COLO668 (cell line): ENCODE results near the gene CTSV.
A peak's percentile ranks its signal among the peaks of the same experiment; 100 is the strongest.
"Not testable (repeated sequence)": the region's sequence is repeated elsewhere in the genome, so short reads cannot be mapped to it uniquely, and the experiment has no call there.

Experiments used
- DNase-seq: peaks from one replicate; lab custom pipeline; 2025; ENCODE audit not compliant: unreplicated experiment; lab: John Stamatoyannopoulos, UW

The CTSV gene

GRCh38 chr9:97038611-97039513 is at the start of gene CTSV:
Gene CTSV, minus strand, starts transcription at chr9:97039142. Its CDS starts 1,099 bp downstream, at chr9:97038043.
- DNase-seq = peak; percentile 93

- not testable (repeated sequence) for DNase-seq
Observed at GRCh38 chr9:97087668-97088215, 48.8 kb upstream of the CTSV start.

DNA sequence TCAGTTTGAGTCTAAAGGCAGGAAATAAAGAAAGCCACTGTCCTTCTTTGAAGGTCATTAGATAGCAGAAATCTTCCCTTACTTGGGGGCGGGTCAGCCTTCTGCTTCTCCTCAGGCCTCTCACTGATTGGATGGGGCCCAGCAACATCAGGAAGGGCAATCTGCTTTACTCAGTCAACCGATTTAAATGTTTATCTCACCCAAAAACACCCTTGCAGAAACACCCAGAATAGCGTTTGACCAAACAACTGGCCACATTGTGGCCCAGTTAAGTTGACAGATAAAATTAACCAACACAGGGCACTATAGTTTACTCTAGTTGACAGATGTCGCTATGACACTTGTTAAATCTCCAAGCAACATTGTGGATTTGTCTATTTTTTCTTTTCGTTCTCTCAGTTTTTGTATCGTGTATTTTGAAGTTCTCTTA is 45.6 kb upstream of the CTSV start:
- DNase-seq = not testable (repeated sequence)

DNA sequence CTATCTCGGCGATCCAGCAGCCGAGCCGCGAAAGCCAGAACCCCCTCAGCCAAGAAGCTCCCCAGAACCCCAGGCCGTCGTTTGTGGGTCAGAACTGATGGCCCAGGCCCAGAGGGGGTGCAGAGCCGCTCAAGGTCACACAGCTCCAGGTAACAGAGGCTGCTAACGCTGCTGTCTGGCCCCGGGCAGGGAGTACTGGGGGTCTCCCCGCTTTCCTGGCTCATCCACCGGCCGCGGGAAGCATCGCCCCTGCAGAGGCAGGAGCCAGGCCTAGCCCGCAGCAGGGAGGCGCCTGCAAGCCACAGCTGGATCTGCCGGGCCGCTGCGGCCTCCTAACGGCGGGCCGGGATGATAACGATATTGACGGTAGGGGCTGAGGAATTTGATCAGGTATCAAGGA is 39.4 kb upstream of the CTSV start:
- no peak for DNase-seq

DNA sequence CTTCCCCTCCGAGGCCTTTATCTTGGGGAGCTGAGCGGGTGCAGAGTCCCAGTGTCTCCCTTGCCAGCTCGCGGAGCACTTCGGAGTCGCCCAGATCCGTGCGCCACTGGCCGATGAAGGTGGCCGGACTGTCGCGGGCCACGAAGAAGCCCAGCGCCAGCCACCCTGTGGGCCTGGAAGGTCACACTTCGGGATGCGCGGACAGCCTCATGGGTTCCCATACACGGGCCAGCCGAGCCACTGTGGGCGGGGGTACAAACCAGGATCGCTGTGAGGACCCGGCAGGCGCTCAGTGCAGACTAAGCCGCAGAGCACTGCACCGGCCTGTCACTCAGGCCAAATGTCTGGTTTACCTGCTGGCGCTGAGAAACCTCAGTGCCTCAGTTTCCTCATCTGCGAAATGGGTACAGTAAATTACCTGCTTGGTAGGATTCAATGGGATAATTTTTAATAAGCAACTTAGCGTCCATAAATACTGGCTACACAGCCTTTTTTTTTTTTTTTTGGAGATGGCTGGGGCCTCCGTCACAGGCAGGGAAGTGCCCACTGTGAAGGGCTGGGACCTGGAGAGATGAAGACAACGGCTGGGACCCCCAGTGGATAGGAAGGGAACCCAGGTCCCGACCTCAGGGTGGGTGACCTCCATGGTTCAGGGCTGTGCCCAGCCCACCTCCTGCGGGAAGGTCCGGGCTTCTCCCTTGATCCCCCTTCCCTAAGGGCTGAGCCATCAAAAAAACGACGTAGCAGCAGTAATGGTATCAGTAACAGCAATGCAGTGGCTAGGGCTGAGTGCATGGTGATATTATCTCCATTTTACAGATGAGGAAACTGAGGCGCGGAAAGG is 38.7 kb upstream of the CTSV start:
- no peak for DNase-seq

GRCh38 chr9:97076731-97077451 is 37.9 kb upstream of the CTSV start:
- DNase-seq = not testable (repeated sequence)

DNA sequence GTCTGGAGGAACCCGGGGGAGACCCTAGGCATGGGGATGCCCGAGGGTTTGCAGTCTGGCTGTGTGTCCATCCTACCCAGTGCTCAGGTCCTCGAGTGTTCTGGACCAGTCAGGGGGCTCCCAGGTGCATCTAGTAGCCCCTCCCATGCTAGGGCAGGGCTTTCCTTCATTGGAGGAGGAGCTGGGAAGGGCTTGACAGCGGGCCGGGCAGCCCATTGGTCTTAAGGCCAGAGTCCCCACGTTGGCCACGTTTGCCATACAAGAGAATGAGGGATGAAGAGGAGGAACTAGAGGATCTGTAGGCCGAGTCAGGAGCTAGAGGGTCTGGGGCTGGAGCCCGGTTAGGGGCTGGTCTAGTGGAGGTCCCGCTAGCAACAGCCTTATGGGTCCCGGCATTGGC is 37.3 kb upstream of the CTSV start:
- no peak for DNase-seq

DNA sequence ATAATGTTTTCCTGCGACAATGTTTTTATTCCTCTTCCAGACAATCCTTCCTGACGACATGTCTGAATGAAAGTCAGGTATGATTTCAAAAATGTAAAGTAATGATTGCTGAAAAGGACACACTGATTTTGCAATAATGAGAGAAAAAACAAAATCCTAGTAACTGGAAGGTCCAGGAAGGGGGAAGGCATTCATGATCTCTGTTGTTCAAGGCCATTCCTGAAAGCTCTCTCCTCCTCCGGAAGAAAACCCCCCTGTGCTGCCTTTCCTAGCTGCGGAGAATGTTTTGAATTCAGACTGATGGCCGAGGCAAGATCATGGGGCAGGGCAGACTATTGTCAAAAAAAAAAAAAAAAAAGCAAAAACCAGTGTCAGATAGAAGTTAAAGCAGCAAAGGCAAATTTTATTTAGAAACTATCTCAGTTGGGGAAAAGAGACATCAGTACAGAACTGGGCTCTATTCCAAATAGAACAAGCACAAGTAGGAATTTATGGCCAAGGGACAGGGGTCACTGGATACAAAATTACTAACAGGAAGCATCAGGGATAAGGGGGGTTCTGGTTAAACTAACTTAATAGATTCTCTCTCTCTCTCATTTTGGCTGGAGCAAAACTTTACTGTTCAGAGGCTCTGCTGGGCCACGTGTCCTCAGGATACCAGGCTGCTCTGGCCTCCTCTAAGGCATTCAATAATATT is 36.5 kb upstream of the CTSV start:
- no peak for DNase-seq

DNA sequence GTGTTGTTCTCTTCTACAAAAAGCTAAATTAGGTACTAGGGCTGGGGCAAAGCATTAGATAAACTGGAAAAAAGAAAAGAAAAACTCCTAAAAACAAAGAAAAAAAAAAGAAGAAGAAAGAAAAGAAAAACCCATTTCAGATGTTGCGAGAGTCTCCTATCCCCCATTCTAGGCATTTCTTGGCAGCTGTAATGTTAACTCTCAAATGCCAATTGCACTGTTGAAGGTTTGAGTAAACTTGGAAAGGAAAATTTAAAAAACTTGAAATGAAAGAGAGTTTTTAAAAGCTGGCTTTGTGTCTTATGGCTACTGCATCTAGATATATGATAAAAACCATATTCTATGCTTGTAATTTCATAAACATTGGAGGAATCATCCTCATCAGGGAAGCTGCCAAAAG is 34.6 kb upstream of the CTSV start:
- no peak for DNase-seq

- no peak for DNase-seq
Observed at GRCh38 chr9:97072285-97072776, 33.4 kb upstream of the CTSV start.

DNA sequence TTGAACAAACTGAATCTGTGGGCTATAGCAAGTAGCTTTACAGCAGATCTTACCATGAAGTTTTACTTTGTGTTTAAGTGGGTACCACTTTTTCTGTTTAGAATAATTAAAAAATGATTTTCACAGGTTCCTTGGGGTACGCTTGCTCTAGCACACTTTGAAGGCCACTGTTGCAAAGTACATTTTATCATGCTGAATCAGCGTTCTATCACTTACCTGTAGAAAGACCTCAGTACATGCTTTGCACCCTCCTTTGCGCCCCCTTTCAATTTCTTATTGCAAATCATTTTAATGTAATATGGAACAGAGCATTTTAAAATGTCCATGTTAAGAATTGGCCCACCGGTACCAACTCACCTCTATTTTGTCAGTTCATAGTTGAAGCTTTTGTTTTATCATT is 31.4 kb upstream of the CTSV start:
- not testable (repeated sequence) for DNase-seq

DNA sequence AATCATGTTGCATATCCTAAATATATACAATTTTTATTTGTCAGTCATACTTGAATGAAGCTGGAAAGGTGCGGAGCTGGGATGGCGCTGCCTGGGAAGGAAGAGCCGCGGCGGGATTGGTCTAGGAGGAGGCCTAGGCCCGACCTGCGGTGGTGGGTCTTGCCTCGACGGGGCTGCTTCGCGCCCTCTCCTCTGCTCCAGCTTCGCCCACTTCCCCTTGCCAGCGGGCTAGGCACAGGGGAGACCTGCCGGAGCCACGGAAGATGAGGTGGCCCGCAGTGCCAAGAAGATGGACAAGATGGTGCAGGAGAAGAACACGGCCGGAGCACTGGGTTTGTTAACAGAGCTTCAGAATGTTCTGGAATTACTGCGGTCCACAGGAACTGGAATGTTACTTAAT is 28.5 kb upstream of the CTSV start:
- DNase-seq = no peak

DNA sequence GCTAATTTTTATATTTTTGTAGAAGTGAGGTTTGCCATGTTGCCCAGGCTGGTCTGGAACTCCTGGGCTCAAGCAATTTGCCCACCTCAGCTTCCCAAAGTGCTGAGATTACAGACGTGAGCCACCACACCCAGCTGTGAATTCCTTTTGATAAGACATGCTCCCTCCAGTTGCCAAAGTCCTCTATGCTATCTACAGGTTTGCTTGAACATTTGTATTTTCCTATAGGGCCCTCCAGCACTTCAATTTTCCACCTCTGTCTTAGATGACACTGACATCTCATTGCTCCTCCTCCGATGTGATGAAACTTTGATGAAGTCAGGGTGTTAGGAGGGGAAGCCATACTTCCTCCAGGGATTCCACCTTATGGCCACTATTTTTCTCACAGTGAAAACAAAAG is 25.2 kb upstream of the CTSV start:
- DNase-seq = no peak

DNA sequence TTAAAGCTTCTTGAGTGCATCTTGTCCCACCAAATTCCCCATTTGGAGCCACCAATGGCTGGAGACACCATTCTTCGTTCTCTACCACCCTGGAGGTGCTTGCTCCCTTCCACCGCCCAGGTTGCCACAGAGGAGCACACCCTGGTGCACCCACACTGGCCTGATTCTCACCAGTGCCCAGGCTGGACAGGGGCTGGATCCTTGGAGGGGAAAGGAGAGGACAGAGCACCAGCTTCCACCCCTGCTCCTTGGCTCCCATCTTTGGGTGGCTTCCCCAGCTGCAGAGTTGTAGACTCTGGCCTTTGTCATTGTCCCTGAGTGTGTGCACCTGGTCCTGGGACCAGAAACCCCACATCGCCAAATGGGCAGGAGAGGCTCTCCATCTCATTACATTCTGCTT is 21.9 kb upstream of the CTSV start:
- no peak for DNase-seq

DNA sequence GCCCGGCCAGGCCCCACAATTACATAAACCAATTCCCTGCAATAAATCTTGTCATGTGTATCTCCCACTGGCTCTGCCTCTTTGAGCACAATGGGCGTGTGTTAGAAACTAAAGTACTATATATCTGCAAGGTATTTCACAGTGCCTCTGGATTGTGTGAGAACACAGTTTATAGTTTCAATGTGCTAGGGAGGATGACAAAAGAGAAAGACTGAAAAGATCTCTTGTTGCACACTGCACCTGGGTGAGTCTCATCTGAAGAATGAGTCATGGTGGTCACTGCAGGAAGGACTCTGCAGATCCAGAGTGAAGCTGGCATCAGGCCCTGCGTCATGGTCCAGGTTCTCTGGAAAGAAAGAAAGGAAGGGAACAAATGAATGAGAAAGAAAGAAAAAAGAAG is 20.7 kb upstream of the CTSV start:
- no peak for DNase-seq

GRCh38 chr9:97057651-97058050 is 18.7 kb upstream of the CTSV start:
- no peak for DNase-seq

GRCh38 chr9:97055891-97056290 is 16.9 kb upstream of the CTSV start:
- not testable (repeated sequence) for DNase-seq

DNA sequence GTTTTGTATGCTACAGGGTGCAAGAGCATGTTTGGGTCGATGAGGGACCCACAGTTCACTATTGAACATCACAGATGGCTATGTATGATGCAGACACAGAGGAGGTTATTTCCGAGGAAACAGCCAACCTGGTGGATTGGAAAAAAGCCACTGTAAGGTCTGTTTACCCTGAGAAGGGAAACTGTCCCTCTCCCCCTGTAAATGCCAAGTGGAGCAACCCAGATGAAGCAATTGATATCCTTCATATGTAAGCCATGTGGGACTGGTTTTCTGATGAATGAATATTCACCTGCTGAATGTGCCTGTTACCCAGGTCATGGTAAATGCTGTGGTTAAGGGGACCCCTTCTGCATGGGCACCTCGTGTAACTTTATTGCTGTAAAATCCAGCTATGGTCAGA is 14.8 kb upstream of the CTSV start:
- no peak for DNase-seq

DNA sequence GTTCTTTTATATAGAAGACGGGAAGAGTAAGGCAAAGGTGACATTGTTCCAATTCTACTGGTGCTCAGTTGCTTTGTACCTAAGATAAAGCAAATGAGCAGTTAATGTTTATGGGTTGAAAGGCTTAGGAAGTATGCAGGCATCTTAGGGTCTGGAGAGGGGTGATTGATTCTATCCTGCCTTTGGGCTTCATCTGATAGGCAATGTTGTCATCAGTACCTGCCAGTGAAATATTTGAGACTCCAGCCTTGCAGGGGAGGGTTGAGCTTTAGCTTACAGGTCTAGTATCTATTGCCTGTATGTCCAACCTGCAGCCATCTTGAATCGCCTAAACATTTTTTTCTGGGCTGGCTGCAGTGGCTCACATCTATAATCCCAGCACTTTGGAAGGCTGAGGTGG is 13.8 kb upstream of the CTSV start:
- no peak for DNase-seq

DNA sequence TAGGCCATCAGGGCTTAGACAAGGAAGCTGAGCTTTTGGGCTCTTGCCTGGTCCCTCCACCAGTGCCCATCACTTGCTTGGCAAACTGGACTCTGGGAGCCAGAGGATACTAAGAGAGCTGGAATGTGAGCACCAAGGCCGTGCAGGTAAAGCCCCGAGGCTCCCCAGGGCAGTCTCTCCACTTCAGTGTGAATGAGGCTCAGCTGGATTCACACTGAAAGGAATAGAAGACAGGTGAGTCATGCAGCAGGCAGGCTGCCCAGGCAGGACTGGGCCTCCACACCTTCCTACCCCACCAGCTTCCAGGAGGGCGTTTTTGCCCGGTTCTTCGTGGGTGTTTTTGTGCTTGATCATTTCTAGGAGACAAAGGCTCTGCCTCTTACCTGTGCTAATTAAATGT is 7.3 kb upstream of the CTSV start:
- peak; percentile 60 for DNase-seq
